Neural cell (in vitro differentiated cells): ENCODE measurements around the gene ASH1L. TPM values are rescaled to one million over a fixed set of nuclear protein-coding genes. Genes with fewer than 3 reads are reported as not detected.

Experiments used
- H2AFZ ChIP-seq: fragments of 200-600, 300-800 bp; sonication (generic), shearing (Covaris generic); 2 replicates; pipeline ENCODE4 v1.6.0; 2014; ENCODE audit warnings: low read depth, mild to moderate bottlenecking, antibody characterized with exemption, low read length, moderate library complexity
- H3F3A ChIP-seq: fragments of 200-600 bp; shearing (Covaris generic); 2 replicates; pipeline ENCODE4 v1.6.1; 2016; ENCODE audit warnings: mild to moderate bottlenecking, moderate library complexity, mixed read lengths, antibody characterized with exemption, low read length; ENCODE audit not compliant: insufficient read depth, poor library complexity, severe bottlenecking
- H3K27ac ChIP-seq: fragments of 200-600, 300-800 bp; sonication (generic), shearing (Covaris generic); 2 replicates; pipeline ENCODE4 v1.5.1; 2014; ENCODE audit warnings: mild to moderate bottlenecking, low read length, moderate library complexity
- H3K27me3 ChIP-seq: fragments of 300-800, 200-600 bp; sonication (generic), shearing (Covaris generic); 2 replicates; pipeline ENCODE4 v1.6.0; 2014; ENCODE audit warnings: mild to moderate bottlenecking, low read depth, low read length, moderate library complexity; ENCODE audit not compliant: insufficient read depth
- H3K36me3 ChIP-seq: fragments of 300-800, 200-600 bp; sonication (generic), shearing (Covaris generic); 2 replicates; pipeline ENCODE4 v1.5.1; 2014; ENCODE audit warnings: mild to moderate bottlenecking, antibody characterized with exemption, low read length, moderate library complexity; ENCODE audit not compliant: insufficient read depth
- H3K4me2 ChIP-seq: fragments of 300-800, 200-600 bp; sonication (generic), shearing (Covaris generic); 2 replicates; pipeline ENCODE4 v1.6.0; 2014; ENCODE audit warnings: mild to moderate bottlenecking, low read length
- H3K4me3 ChIP-seq: fragments of 300-800, 200-600 bp; sonication (generic), shearing (Covaris generic); 2 replicates; pipeline ENCODE4 v1.5.1; 2014; ENCODE audit warnings: mild to moderate bottlenecking, low read length, moderate library complexity
- H3K79me2 ChIP-seq: fragments of 200-600 bp; shearing (Covaris generic); replicated peaks from 2 replicates; pipeline ENCODE4 v1.6.0; 2014; ENCODE audit warnings: mild to moderate bottlenecking, low read length, moderate library complexity; ENCODE audit not compliant: insufficient read depth
- H3K9ac ChIP-seq: fragments of 300-800, 200-600 bp; sonication (generic), shearing (Covaris generic); 2 replicates; pipeline ENCODE4 v1.6.1; 2016; ENCODE audit warnings: mild to moderate bottlenecking, low read length, mixed read lengths
- H3K9me2 ChIP-seq: fragments of 200-600 bp; shearing (Covaris generic); 2 replicates; pipeline ENCODE4 v1.6.1; 2016; ENCODE audit warnings: mild to moderate bottlenecking, low read length, mixed read lengths; ENCODE audit not compliant: insufficient read depth
- H3K9me3 ChIP-seq: fragments of 200-600, 300-800 bp; sonication (generic), shearing (Covaris generic); 2 replicates; pipeline ENCODE4 v1.6.1; 2016; ENCODE audit warnings: mild to moderate bottlenecking, mixed run types, low read length, moderate library complexity, mixed read lengths
- H4K20me1 ChIP-seq: fragments of 200-600 bp; shearing (Covaris generic); 2 replicates; pipeline ENCODE4 v1.6.1; 2016; ENCODE audit warnings: mild to moderate bottlenecking, mixed run types; ENCODE audit not compliant: insufficient read depth
- CTCF ChIP-seq: fragments of 450-650 bp; IDR thresholded peaks from 2 replicates; pipeline ENCODE4 v1.5.1; 2014; ENCODE audit warnings: antibody characterized with exemption, mild to moderate bottlenecking, moderate library complexity; ENCODE audit not compliant: poor library complexity, severe bottlenecking
- EP300 ChIP-seq: fragments of 450-650 bp; conservative IDR thresholded peaks from 2 replicates; pipeline ENCODE4 v1.6.1; 2014; ENCODE audit warnings: antibody characterized with exemption, mild to moderate bottlenecking, moderate library complexity; ENCODE audit not compliant: poor library complexity, severe bottlenecking
- EZH2 ChIP-seq: fragments of 200-600, 300-800 bp; shearing (Covaris generic), sonication (generic); IDR thresholded peaks from 2 replicates; pipeline ENCODE4 v1.6.1; 2014; ENCODE audit warnings: antibody characterized with exemption, low read length, borderline replicate concordance, mild to moderate bottlenecking; ENCODE audit not compliant: insufficient read depth, poor library complexity, severe bottlenecking
- MXI1 ChIP-seq: fragments of 450-650 bp; conservative IDR thresholded peaks from 2 replicates; pipeline ENCODE4 v1.6.1; 2014; ENCODE audit warnings: antibody characterized with exemption, mild to moderate bottlenecking; ENCODE audit not compliant: poor library complexity, severe bottlenecking
- POLR2AphosphoS5 ChIP-seq: IDR thresholded peaks from 2 replicates; pipeline ENCODE4 v1.6.1; 2012
- RAD21 ChIP-seq: fragments of 450-650 bp; conservative IDR thresholded peaks from 2 replicates; pipeline ENCODE4 v1.6.1; 2014; ENCODE audit warnings: antibody characterized with exemption, mild to moderate bottlenecking, moderate library complexity
- REST ChIP-seq: IDR thresholded peaks from 2 replicates; pipeline ENCODE4 v1.6.1; 2012; ENCODE audit warnings: borderline replicate concordance
- SMC3 ChIP-seq: fragments of 450-650 bp; conservative IDR thresholded peaks from 2 replicates; pipeline ENCODE4 v1.6.1; 2014; ENCODE audit warnings: antibody characterized with exemption, mild to moderate bottlenecking, moderate library complexity; ENCODE audit not compliant: poor library complexity
- TAF1 ChIP-seq: IDR thresholded peaks from 2 replicates; pipeline ENCODE4 v1.6.1; 2012; ENCODE audit warnings: low read depth
- polyA plus RNA-seq: library from polyadenylated mRNA; depleted of rRNA; stranded (reverse); fragments of >200 nt; gene quantifications from 2 replicates; pipeline ENCODE4 v1.2.3, GENCODE V29; 2014

Gene ASH1L
- polyA plus RNA-seq, 1 donor from 2014 or later, result 16.2 TPM

- H3K79me2 ChIP-seq, result peaks cover 3% of the 10 kb centered on the region
- TF ChIP-seq EP300 (no peak), MXI1 (no peak), TAF1 (no peak), REST (no peak), POLR2AphosphoS5 (no peak), RAD21 (no peak), SMC3 (no peak), CTCF (no peak), EZH2 (no peak)
- peaks cover 15% of the 10 kb centered on the region for H3K36me3 ChIP-seq
- H3K9ac ChIP-seq, result no peak overlapping the region
- no peaks in the 10 kb centered on the region for H3K9me3 ChIP-seq
- no peaks in the 10 kb centered on the region for H3K9me2 ChIP-seq
- no peak overlapping the region for H2AFZ ChIP-seq
- no peaks in the 10 kb centered on the region for H4K20me1 ChIP-seq
- no peak overlapping the region for H3K4me2 ChIP-seq
- H3F3A ChIP-seq, result no peaks in the 10 kb centered on the region
- no peak overlapping the region for H3K4me3 ChIP-seq
- no peak overlapping the region for H3K27ac ChIP-seq
- H3K27me3 ChIP-seq, result no peaks in the 10 kb centered on the region
These were observed 83.4 kb downstream of the ASH1L start for GRCh38 chr1:155479205-155479604.

- no peaks in the 10 kb centered on the region for H3F3A ChIP-seq
- peaks cover 15% of the 10 kb centered on the region for H3K36me3 ChIP-seq
- no peaks in the 10 kb centered on the region for H3K9me3 ChIP-seq
- H2AFZ ChIP-seq, result no peak overlapping the region
- H3K4me3 ChIP-seq, result no peak overlapping the region
- H3K4me2 ChIP-seq, result no peak overlapping the region
- TF ChIP-seq RAD21 (no peak), POLR2AphosphoS5 (no peak), TAF1 (no peak), SMC3 (no peak), EP300 (no peak), EZH2 (no peak), CTCF (no peak), REST (no peak), MXI1 (no peak)
- H3K27ac ChIP-seq, result no peak overlapping the region
- H4K20me1 ChIP-seq, result no peaks in the 10 kb centered on the region
- no peaks in the 10 kb centered on the region for H3K27me3 ChIP-seq
- no peaks in the 10 kb centered on the region for H3K9me2 ChIP-seq
- H3K9ac ChIP-seq, result no peak overlapping the region
- H3K79me2 ChIP-seq, result peaks cover 3% of the 10 kb centered on the region
These were observed 84.2 kb downstream of the ASH1L start for GRCh38 chr1:155478270-155478852.
